Neuronal stem cell (in vitro differentiated cells): ENCODE measurements around the gene KLHL2.

Experiments
- DNase-seq: peaks from one replicate; pipeline ENCODE4 v3.0.0-alpha.2; 2013; ENCODE audit warnings: low spot score
- H2AFZ ChIP-seq: one replicate; pipeline ENCODE4 v1.6.1; 2013; ENCODE audit warnings: mild to moderate bottlenecking, low read length, inconsistent platforms
- H2AK5ac ChIP-seq: 2 replicates; pipeline ENCODE4 v1.6.1; 2013; ENCODE audit warnings: low read depth, mild to moderate bottlenecking, inconsistent platforms, low read length, moderate library complexity, mixed read lengths
- H2BK120ac ChIP-seq: 2 replicates; pipeline ENCODE4 v1.6.1; 2013; ENCODE audit warnings: low read depth, mild to moderate bottlenecking, inconsistent platforms, low read length, moderate library complexity, mixed read lengths
- H2BK12ac ChIP-seq: one replicate; pipeline ENCODE4 v1.6.1; 2013; ENCODE audit warnings: low read length, inconsistent platforms
- H2BK15ac ChIP-seq: 2 replicates; pipeline ENCODE4 v1.6.1; 2013; ENCODE audit warnings: mild to moderate bottlenecking, low read length, inconsistent platforms, mixed read lengths
- H2BK5ac ChIP-seq: one replicate; pipeline ENCODE4 v1.6.1; 2013; ENCODE audit warnings: inconsistent platforms, mild to moderate bottlenecking, low read length, moderate library complexity
- H3K14ac ChIP-seq: one replicate; pipeline ENCODE4 v1.6.1; 2013; ENCODE audit warnings: low read length, inconsistent platforms
- H3K18ac ChIP-seq: 2 replicates; pipeline ENCODE4 v1.6.1; 2013; ENCODE audit warnings: low read length, inconsistent platforms
- H3K23ac ChIP-seq: 2 replicates; pipeline ENCODE4 v1.6.1; 2013; ENCODE audit warnings: low read depth, mild to moderate bottlenecking, mixed read lengths, low read length, inconsistent platforms; ENCODE audit not compliant: poor library complexity
- H3K27ac ChIP-seq: replicated peaks from 3 replicates; pipeline ENCODE4 v1.5.1; 2013; ENCODE audit warnings: low read length, inconsistent platforms
- H3K27me3 ChIP-seq, 3 experiments: 2 replicates each; pipeline ENCODE4 v1.6.1; 2013; ENCODE audit warnings: low read length in 3 of 3, mild to moderate bottlenecking in 2 of 3, inconsistent platforms in 1 of 3, low read depth in 1 of 3, mixed read lengths in 1 of 3, moderate library complexity in 1 of 3; ENCODE audit not compliant: control insufficient read depth in 3 of 3, insufficient read depth in 3 of 3
- H3K36me3 ChIP-seq, 2 donors: replicated peaks in 1 of 2; 2 replicates each; pipeline ENCODE4 v1.6.1; 2013; ENCODE audit warnings: low read length in 2 of 2; ENCODE audit not compliant: control insufficient read depth in 2 of 2, insufficient read depth in 2 of 2
- H3K4ac ChIP-seq: 2 replicates; pipeline ENCODE4 v1.6.1; 2013; ENCODE audit warnings: inconsistent platforms, mild to moderate bottlenecking, low read length, moderate library complexity
- H3K4me1 ChIP-seq, 2 donors: 1 replicate in 1 of 2; 2 replicates in 1 of 2; pipeline ENCODE4 v1.6.1; 2013; ENCODE audit warnings: low read length in 2 of 2, low read depth in 1 of 2; ENCODE audit not compliant: control insufficient read depth in 2 of 2, insufficient read depth in 1 of 2
- H3K4me2 ChIP-seq: one replicate; pipeline ENCODE4 v1.6.1; 2013; ENCODE audit warnings: mild to moderate bottlenecking, low read length, inconsistent platforms; ENCODE audit not compliant: insufficient read depth, poor library complexity, severe bottlenecking
- H3K4me3 ChIP-seq, 2 donors: 2 replicates each; pipeline ENCODE4 v1.5.1; 2013; ENCODE audit warnings: low read length in 2 of 2, mild to moderate bottlenecking in 2 of 2, inconsistent platforms in 1 of 2, moderate library complexity in 1 of 2
- H3K79me1 ChIP-seq: one replicate; pipeline ENCODE4 v1.6.1; 2013; ENCODE audit warnings: low read depth, mild to moderate bottlenecking, inconsistent platforms, low read length, moderate library complexity
- H3K9ac ChIP-seq: one replicate; pipeline ENCODE4 v1.6.1; 2013; ENCODE audit warnings: mild to moderate bottlenecking, low read depth, low read length, inconsistent platforms; ENCODE audit not compliant: poor library complexity
- H3K9me3 ChIP-seq, 2 donors: replicated peaks in 1 of 2; 2 replicates each; pipeline versions ENCODE3 to v1.6.1; 2013; ENCODE audit warnings: low read length in 2 of 2, mild to moderate bottlenecking in 2 of 2, inconsistent platforms in 1 of 2, low read depth in 1 of 2, mixed read lengths in 1 of 2, moderate library complexity in 1 of 2; ENCODE audit not compliant: control insufficient read depth in 2 of 2, insufficient read depth in 1 of 2
- H4K8ac ChIP-seq: one replicate; pipeline ENCODE4 v1.6.1; 2013; ENCODE audit warnings: low read depth, mild to moderate bottlenecking, inconsistent platforms, low read length, moderate library complexity
- H4K91ac ChIP-seq: one replicate; pipeline ENCODE4 v1.6.1; 2013; ENCODE audit warnings: low read length, low read depth, mild to moderate bottlenecking, inconsistent platforms; ENCODE audit not compliant: poor library complexity
- WGBS, 2 donors: extraction: QIAGEN DNeasy Blood & Tissue Kit; methylation state at CpG; one replicate each; pipeline ENCODE4 v1.1.7; 2013; ENCODE audit warnings: missing lambda C conversion rate in 2 of 2, mixed read lengths in 1 of 2; ENCODE audit not compliant: insufficient read length in 2 of 2, insufficient replicate concordance in 1 of 2; ENCODE audit errors: extremely low coverage in 2 of 2; 5-methylcytosine and 5-hydroxymethylcytosine counted together

KLHL2 gene

DNA sequence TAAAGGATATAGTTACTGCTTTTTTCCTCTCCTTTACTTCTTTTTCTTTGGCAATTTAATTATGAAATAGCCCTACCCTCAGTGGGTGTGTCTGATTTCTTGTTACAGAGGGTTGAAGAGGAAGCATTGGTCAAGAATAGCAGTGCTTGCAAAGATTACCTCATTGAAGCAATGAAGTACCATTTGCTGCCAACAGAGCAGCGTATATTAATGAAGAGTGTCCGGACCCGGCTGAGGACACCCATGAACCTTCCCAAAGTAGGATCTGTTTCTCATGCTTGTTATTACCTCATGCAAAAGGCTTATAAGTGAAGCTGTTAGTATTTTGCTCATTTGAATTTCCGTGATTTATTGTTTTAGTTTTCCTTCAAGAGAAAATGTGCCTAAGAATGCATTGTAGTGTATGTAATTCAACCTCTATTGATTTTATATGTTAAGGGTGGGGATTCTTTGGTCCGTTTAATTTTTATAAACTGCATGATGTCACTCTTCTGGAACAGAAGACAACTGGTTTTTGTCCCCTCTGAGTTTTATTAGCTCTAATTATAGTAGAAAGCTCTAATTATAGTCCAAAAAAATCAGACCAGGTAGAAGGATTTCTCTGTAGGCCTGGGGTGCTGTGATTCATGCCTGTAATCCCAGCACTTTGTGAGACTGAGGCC, 92.2 kb downstream of the KLHL2 start:
- no peak overlapping the region for H3K9ac ChIP-seq
- H2BK120ac ChIP-seq: no peak overlapping the region
- no peak overlapping the region for H3K23ac ChIP-seq
- no peak overlapping the region for H4K8ac ChIP-seq
- no peak overlapping the region for H2AK5ac ChIP-seq
- no CpG with 5 or more reads among the region's 5 CpGs for WGBS, 2 donors
- H2BK15ac ChIP-seq: no peak overlapping the region
- no peaks in the 10 kb centered on the region for H3K79me1 ChIP-seq
- no peaks in the 10 kb centered on the region for H3K27me3 ChIP-seq
- no peak overlapping the region for H3K27ac ChIP-seq
- no peak overlapping the region for H3K4me3 ChIP-seq
- no peak overlapping the region for H3K18ac ChIP-seq
- no peak overlapping the region for H3K14ac ChIP-seq
- DNase-seq: no peak
- peaks cover 0 to 13% of the 10 kb centered on the region in 2 donors for H3K4me1 ChIP-seq
- H4K91ac ChIP-seq: no peak overlapping the region
- no peak overlapping the region for H3K4ac ChIP-seq
- H2AFZ ChIP-seq: no peak overlapping the region
- peaks cover 8 to 50% of the 10 kb centered on the region in 2 donors for H3K36me3 ChIP-seq
- no peaks in the 10 kb centered on the region for H3K9me3 ChIP-seq
- H2BK5ac ChIP-seq: no peak overlapping the region
- H2BK12ac ChIP-seq: no peak overlapping the region
- H3K4me2 ChIP-seq: no peak overlapping the region

DNA sequence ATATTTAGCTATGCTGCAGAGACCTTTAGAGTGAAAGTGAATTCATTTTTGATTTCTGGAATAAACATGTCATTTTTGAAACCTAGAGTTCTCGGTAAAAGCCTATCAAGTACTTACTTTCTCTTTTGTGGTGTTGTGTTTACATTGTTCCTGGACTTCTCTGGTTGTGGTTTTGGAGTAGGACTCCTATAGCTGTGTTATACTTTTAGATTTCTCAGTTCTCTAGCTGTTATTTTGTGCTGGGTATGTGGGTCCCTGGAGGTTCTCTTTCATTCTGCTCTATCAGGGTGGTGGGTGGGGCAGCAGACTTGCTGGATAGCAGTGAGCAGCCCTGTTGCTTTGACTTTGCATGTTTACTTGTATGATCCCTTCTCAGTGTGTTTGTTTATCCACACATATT, 94.5 kb downstream of the KLHL2 start:
- Histone ChIP-seq H3K9ac (no peak overlapping the region), H3K27me3 (no peaks in the 10 kb centered on the region), H4K91ac (no peak overlapping the region), H3K9me3 (no peaks in the 10 kb centered on the region), H3K36me3 (peaks cover 8 to 34% of the 10 kb centered on the region in 2 donors), H2BK5ac (no peak overlapping the region), H2BK15ac (no peak overlapping the region), H3K79me1 (no peaks in the 10 kb centered on the region), H3K27ac (no peak overlapping the region), H3K4me1 (peaks cover 0 to 5% of the 10 kb centered on the region in 2 donors), H3K23ac (no peak overlapping the region), H3K4me2 (no peak overlapping the region), H3K14ac (no peak overlapping the region), H2BK120ac (no peak overlapping the region), H3K18ac (no peak overlapping the region), H3K4me3 (no peak overlapping the region), H4K8ac (no peak overlapping the region), H2AFZ (no peak overlapping the region), H3K4ac (no peak overlapping the region), H2AK5ac (no peak overlapping the region), H2BK12ac (no peak overlapping the region)
- no CpG with 5 or more reads among the region's 1 CpG for WGBS, 2 donors
- DNase-seq: no peak

GRCh38 chr4:165302658-165303057, 95.3 kb downstream of the KLHL2 start:
- no peak overlapping the region for H4K91ac ChIP-seq
- peaks cover 0 to 5% of the 10 kb centered on the region in 2 donors for H3K4me1 ChIP-seq
- H2BK5ac ChIP-seq: no peak overlapping the region
- H3K9ac ChIP-seq: no peak overlapping the region
- no peak for DNase-seq
- H3K27me3 ChIP-seq: no peaks in the 10 kb centered on the region
- no peak overlapping the region for H3K4ac ChIP-seq
- H3K27ac ChIP-seq: no peak overlapping the region
- no peak overlapping the region for H2AK5ac ChIP-seq
- no peak overlapping the region for H3K23ac ChIP-seq
- H3K4me3 ChIP-seq: no peak overlapping the region
- no peak overlapping the region for H2BK120ac ChIP-seq
- no peaks in the 10 kb centered on the region for H3K79me1 ChIP-seq
- no peak overlapping the region for H3K4me2 ChIP-seq
- H3K18ac ChIP-seq: no peak overlapping the region
- H2BK12ac ChIP-seq: no peak overlapping the region
- H3K14ac ChIP-seq: no peak overlapping the region
- H3K36me3 ChIP-seq: peaks cover 6 to 30% of the 10 kb centered on the region in 2 donors
- no peak overlapping the region for H2AFZ ChIP-seq
- H4K8ac ChIP-seq: no peak overlapping the region
- WGBS, 2 donors: no CpG with 5 or more reads among the region's 1 CpG
- H2BK15ac ChIP-seq: no peak overlapping the region
- H3K9me3 ChIP-seq: no peaks in the 10 kb centered on the region

DNA sequence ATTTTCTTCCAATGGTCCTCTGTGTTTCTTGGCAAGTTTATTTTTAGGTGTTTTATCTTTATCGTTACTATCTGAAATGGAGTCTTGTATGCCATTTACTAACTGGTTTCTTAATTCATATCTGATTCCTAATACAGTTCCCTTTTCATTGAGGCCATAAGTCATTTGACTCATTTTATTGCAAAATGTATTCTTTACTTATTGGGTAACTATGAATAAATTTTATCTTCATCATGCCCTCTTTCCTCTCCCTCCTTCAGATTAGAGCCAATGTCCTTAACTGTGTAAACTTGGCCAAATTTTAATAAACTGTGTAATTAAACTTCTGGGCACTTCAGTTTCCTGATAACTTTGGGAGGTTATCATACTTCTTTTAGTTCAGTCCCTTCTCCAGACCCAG, 100.8 kb downstream of the KLHL2 start:
- Histone ChIP-seq H2AFZ (no peak overlapping the region), H3K9me3 (peaks cover 0 to 10% of the 10 kb centered on the region in 2 donors), H3K27me3 (no peaks in the 10 kb centered on the region), H3K4me2 (no peak overlapping the region), H3K36me3 (peaks cover 3 to 24% of the 10 kb centered on the region in 2 donors), H4K8ac (no peak overlapping the region), H3K27ac (no peak overlapping the region), H3K14ac (no peak overlapping the region), H3K4ac (no peak overlapping the region), H3K4me3 (no peak overlapping the region), H3K79me1 (no peaks in the 10 kb centered on the region), H3K23ac (no peak overlapping the region), H2BK5ac (no peak overlapping the region), H4K91ac (no peak overlapping the region), H2BK120ac (no peak overlapping the region), H3K18ac (no peak overlapping the region), H3K9ac (no peak overlapping the region), H2BK15ac (no peak overlapping the region), H3K4me1 (no peaks in the 10 kb centered on the region), H2AK5ac (no peak overlapping the region), H2BK12ac (no peak overlapping the region)
- WGBS, 2 donors: no CpG with 5 or more reads among the region's 1 CpG
- no peak for DNase-seq
